GM12891 (cell line): ENCODE data around the gene SAMSN1.

Source experiments
- POLR2A ChIP-seq: IDR thresholded peaks from 2 replicates; pipeline ENCODE4 v1.6.1; 2011; ENCODE audit warnings: low read depth, low read length, control low read depth
- POLR2AphosphoS5 ChIP-seq: IDR thresholded peaks from 2 replicates; pipeline ENCODE4 v1.6.1; 2011; ENCODE audit warnings: low read depth, low read length, control low read depth
- TAF1 ChIP-seq: IDR thresholded peaks from 2 replicates; pipeline ENCODE4 v1.6.1; 2011; ENCODE audit warnings: low read depth, low read length, control low read depth

DNA sequence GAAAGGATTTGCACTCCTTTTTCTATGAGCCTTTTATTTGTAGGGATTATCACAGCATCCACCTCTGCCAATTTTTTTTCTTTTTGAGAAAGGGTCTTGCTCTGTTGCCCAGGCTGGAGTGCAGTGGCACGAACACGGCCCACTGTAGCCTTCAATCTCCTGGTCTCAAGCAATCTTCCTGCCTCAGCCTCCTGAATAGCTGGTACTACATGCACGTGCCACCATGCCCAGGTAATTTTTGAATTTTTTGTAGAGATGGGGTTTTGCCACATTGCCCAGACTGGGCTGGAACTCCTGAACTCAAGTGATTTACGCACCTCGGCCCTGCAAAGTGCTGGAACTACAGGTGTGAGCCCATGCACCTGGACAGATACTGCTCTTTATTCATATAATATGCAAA is 2.1 kb downstream of the SAMSN1 start:
- TF ChIP-seq POLR2AphosphoS5 (no peak), POLR2A (no peak), TAF1 (no peak)
